Cerebellar cortex (tissue), 1 donor: ENCODE data around the gene HDDC2.

Experiments
- DNase-seq: peaks from one replicate; pipeline ENCODE4 v3.0.0-alpha.2; 2015; ENCODE audit warnings: low spot score

Gene HDDC2

GRCh38 chr6:125269328-125269985, 32.3 kb downstream of the HDDC2 start:
- no peak for DNase-seq

- no peak for DNase-seq
These were observed 33.0 kb downstream of the HDDC2 start for GRCh38 chr6:125268765-125269164.

GRCh38 chr6:125267806-125268523, 33.8 kb downstream of the HDDC2 start:
- DNase-seq = no peak

GRCh38 chr6:125264476-125264875, 37.3 kb downstream of the HDDC2 start:
- no peak for DNase-seq

- no peak for DNase-seq
These were observed 39.5 kb downstream of the HDDC2 start for GRCh38 chr6:125262016-125263013.

- DNase-seq = no peak
These were observed 42.4 kb downstream of the HDDC2 start for GRCh38 chr6:125259354-125259736.

GRCh38 chr6:125258651-125259353, 43.0 kb downstream of the HDDC2 start:
- no peak for DNase-seq

GRCh38 chr6:125257351-125257750, 44.4 kb downstream of the HDDC2 start:
- no peak for DNase-seq

- no peak for DNase-seq
These were observed 46.6 kb downstream of the HDDC2 start for GRCh38 chr6:125255201-125255600.

GRCh38 chr6:125254321-125254720, 47.4 kb downstream of the HDDC2 start:
- no peak for DNase-seq

- no peak for DNase-seq
These were observed 47.9 kb downstream of the HDDC2 start for GRCh38 chr6:125253881-125254280.

- no peak for DNase-seq
These were observed 48.9 kb downstream of the HDDC2 start for GRCh38 chr6:125252891-125253290.

- no peak for DNase-seq
These were observed 50.1 kb downstream of the HDDC2 start for GRCh38 chr6:125251516-125252220.

GRCh38 chr6:125250511-125250910, 51.3 kb downstream of the HDDC2 start:
- no peak for DNase-seq

- DNase-seq = no peak
These were observed 53.6 kb downstream of the HDDC2 start for GRCh38 chr6:125248136-125248535.

GRCh38 chr6:125246566-125246965, 55.2 kb downstream of the HDDC2 start:
- DNase-seq = no peak

- no peak for DNase-seq
These were observed 56.1 kb downstream of the HDDC2 start for GRCh38 chr6:125245523-125246264.

- DNase-seq = no peak
These were observed 56.7 kb downstream of the HDDC2 start for GRCh38 chr6:125245109-125245508.

- DNase-seq = no peak
These were observed 64.0 kb downstream of the HDDC2 start for GRCh38 chr6:125237764-125238163.

GRCh38 chr6:125236536-125237327, 65.0 kb downstream of the HDDC2 start:
- DNase-seq = no peak
